HepG2 (cell line): ENCODE measurements around the gene TMCO4. TPM values are rescaled to one million over a fixed set of nuclear protein-coding genes. Genes with fewer than 3 reads are reported as not detected.
A peak's percentile ranks its signal among the peaks of the same experiment; 100 is the strongest.

Experiments used
- HOXA5 ChIP-seq: sonication (generic); formaldehyde crosslinking; IDR thresholded peaks from 2 replicates; pipeline ENCODE4 v1.4.0; 2020; ENCODE audit warnings: missing genetic modification reagents
- MAF1 ChIP-seq: sonication (generic); formaldehyde crosslinking; IDR thresholded peaks from 2 replicates; pipeline ENCODE4 v1.5.0; 2020; ENCODE audit warnings: missing genetic modification reagents, borderline replicate concordance
- NFRKB ChIP-seq: fragments of 450-650 bp; IDR thresholded peaks from 2 replicates; pipeline ENCODE4 v1.6.1; 2017
- NR2F1 ChIP-seq, 2 experiments: fragments of 450-650 bp in 1 of 2; formaldehyde crosslinking in 1 of 2; IDR thresholded peaks; 2 replicates each; pipeline versions ENCODE4 v1.5.0 to v1.6.1; 2016 to 2020; ENCODE audit warnings: mild to moderate bottlenecking in 1 of 2, missing compliant biosample characterization in 1 of 2, missing genetic modification reagents in 1 of 2, moderate library complexity in 1 of 2
- POLR2AphosphoS2 ChIP-seq: IDR thresholded peaks from 2 replicates; pipeline ENCODE4 v1.6.1; 2011; ENCODE audit warnings: low read depth, low read length, improper control_type of control experiment
- SP4 ChIP-seq: sonication (generic); formaldehyde crosslinking; IDR thresholded peaks from 2 replicates; pipeline ENCODE4 v1.8.1; 2023; ENCODE audit warnings: mild to moderate bottlenecking, missing genetic modification reagents
- TEAD2 ChIP-seq: sonication (generic); formaldehyde crosslinking; IDR thresholded peaks from 2 replicates; pipeline ENCODE4 v1.9.0; 2021; ENCODE audit warnings: missing genetic modification reagents
- ZNF598 ChIP-seq: sonication (generic); formaldehyde crosslinking; IDR thresholded peaks from 2 replicates; pipeline ENCODE4 v1.5.1; 2020; ENCODE audit warnings: mild to moderate bottlenecking, missing genetic modification reagents, borderline replicate concordance
- ZNF746 ChIP-seq: sonication (generic); formaldehyde crosslinking; IDR thresholded peaks from 2 replicates; pipeline ENCODE4 v1.8.0; 2022; ENCODE audit warnings: mild to moderate bottlenecking, missing genetic modification reagents
- polyA plus RNA-seq, 8 experiments: library from polyadenylated mRNA; depleted of rRNA in 3 of 8; stranded (reverse) in 7 of 8; unstranded in 1 of 8; fragments of >200 nt; fragmentation: Illumina TruSeq in 4 of 8; extraction: Trizol in 4 of 8; gene quantifications; 2 replicates each; pipeline versions ENCODE4 v1.2.1 to v1.2.3, GENCODE V29; 2011 to 2016; ENCODE audit warnings: low read depth in 4 of 8, missing spikeins in 1 of 8, mixed read lengths in 1 of 8; ENCODE audit not compliant: insufficient read depth in 1 of 8
- total RNA-seq, 5 experiments: library from RNA; depleted of rRNA; stranded (reverse); fragments of >200 nt; fragmentation: Illumina TruSeq; extraction: Trizol; gene quantifications; 2 replicates each; pipeline ENCODE4 v1.2.3, GENCODE V29; 2016; ENCODE audit warnings: low read depth in 1 of 5
- TF ChIP-seq, protein P1 (sequence below): sonication (generic); formaldehyde crosslinking; conservative IDR thresholded peaks from 2 replicates; pipeline ENCODE4 v1.4.0; 2020; ENCODE audit warnings: missing genetic modification reagents
- TF ChIP-seq, protein P2 (sequence below): sonication (generic); formaldehyde crosslinking; IDR thresholded peaks from 2 replicates; pipeline ENCODE4 v1.5.0; 2020; ENCODE audit warnings: missing genetic modification reagents
- TF ChIP-seq, protein P3 (sequence below): sonication (generic); formaldehyde crosslinking; IDR thresholded peaks from 2 replicates; pipeline ENCODE4 v1.8.0; 2022; ENCODE audit warnings: missing genetic modification reagents, mild to moderate bottlenecking, inconsistent platforms, borderline replicate concordance
- TF ChIP-seq, protein P4 (sequence below): sonication (generic); formaldehyde crosslinking; IDR thresholded peaks from 2 replicates; pipeline ENCODE4 v1.4.0; 2020; ENCODE audit warnings: mild to moderate bottlenecking, missing genetic modification reagents

Gene TMCO4
- total and polyA plus RNA-seq, 2 of the 13 experiments (the other 11 are each of a cell fraction or from before 2014, with no cell fraction given) = 2.1 to 4.1 TPM

DNA sequence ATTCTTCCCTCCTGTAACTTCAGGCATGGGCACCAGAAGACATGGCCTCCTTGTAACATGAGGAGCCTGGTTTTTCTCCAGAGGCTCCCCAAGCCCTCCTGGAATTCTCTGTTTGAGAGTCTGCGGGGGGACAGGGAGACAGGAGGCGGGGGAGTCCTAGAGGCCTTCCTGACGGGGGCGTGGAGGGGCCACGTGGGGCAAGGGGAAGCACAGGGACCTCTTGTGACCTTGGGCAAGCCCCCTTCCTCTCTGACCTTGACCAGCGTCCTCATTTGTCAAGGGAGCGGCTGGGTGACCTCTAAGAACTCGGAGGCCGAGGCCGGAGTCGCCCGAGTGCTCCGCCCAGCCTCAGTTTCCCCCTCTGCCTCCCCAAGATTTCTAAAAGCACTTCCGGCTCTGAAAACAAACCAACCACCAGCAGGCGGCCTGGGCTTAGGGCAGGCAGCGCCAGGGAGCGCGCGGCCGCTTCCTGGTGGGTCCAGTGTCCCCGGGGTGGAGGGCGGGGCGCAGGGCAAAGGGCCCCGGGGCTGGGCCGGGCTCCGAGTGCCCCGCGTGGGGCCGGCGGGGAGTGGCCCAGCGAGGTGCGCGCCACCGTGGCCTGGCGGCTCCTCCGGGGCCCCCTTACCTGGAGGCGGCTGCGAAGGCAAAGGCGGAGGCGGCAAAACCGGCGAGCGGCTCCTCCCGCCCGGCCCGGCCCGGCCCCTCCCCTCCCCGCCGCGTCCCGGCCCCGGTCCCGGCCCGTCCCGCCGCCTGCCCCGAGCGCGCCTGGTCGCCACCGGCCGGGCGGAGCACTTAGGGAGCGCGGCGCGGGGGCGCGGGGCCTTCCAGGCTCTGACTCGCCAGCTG is at the start of gene TMCO4 (continued):
- TF ChIP-seq, protein P1, sequence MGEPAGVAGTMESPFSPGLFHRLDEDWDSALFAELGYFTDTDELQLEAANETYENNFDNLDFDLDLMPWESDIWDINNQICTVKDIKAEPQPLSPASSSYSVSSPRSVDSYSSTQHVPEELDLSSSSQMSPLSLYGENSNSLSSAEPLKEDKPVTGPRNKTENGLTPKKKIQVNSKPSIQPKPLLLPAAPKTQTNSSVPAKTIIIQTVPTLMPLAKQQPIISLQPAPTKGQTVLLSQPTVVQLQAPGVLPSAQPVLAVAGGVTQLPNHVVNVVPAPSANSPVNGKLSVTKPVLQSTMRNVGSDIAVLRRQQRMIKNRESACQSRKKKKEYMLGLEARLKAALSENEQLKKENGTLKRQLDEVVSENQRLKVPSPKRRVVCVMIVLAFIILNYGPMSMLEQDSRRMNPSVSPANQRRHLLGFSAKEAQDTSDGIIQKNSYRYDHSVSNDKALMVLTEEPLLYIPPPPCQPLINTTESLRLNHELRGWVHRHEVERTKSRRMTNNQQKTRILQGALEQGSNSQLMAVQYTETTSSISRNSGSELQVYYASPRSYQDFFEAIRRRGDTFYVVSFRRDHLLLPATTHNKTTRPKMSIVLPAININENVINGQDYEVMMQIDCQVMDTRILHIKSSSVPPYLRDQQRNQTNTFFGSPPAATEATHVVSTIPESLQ (CRISPR knock-in tag) = no peak
- TF ChIP-seq POLR2AphosphoS2 (no peak), MAF1 (CRISPR knock-in tag) (no peak), NR2F1 (CRISPR knock-in tag; IDR thresholded peaks at IDR 0.05) (0 out of 4 replicates have a peak, but pooled peaks of 1 of the 2 experiments have one; percentile 21), HOXA5 (no peak), TEAD2 (CRISPR knock-in tag) (no peak), ZNF598 (CRISPR knock-in tag) (no peak), NFRKB (no peak), ZNF746 (no peak), SP4 (CRISPR knock-in tag) (no peak)
- TF ChIP-seq, protein P2, sequence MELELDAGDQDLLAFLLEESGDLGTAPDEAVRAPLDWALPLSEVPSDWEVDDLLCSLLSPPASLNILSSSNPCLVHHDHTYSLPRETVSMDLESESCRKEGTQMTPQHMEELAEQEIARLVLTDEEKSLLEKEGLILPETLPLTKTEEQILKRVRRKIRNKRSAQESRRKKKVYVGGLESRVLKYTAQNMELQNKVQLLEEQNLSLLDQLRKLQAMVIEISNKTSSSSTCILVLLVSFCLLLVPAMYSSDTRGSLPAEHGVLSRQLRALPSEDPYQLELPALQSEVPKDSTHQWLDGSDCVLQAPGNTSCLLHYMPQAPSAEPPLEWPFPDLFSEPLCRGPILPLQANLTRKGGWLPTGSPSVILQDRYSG (CRISPR knock-in tag) = no peak
- TF ChIP-seq, protein P3, sequence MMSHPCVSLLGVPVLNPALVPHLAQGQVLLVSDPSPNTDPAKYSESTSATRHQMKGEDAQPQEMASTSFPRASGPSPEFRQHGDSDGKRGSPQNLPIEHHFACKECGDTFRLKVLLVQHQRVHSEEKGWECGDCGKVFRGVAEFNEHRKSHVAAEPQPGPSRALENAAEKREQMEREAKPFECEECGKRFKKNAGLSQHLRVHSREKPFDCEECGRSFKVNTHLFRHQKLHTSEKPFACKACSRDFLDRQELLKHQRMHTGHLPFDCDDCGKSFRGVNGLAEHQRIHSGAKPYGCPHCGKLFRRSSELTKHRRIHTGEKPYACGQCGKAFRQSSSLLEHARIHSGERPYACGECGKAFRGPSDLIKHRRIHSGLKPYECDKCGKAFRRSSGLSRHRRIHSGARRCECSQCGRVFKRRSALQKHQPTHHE (CRISPR knock-in tag) = no peak
- TF ChIP-seq, protein P4, sequence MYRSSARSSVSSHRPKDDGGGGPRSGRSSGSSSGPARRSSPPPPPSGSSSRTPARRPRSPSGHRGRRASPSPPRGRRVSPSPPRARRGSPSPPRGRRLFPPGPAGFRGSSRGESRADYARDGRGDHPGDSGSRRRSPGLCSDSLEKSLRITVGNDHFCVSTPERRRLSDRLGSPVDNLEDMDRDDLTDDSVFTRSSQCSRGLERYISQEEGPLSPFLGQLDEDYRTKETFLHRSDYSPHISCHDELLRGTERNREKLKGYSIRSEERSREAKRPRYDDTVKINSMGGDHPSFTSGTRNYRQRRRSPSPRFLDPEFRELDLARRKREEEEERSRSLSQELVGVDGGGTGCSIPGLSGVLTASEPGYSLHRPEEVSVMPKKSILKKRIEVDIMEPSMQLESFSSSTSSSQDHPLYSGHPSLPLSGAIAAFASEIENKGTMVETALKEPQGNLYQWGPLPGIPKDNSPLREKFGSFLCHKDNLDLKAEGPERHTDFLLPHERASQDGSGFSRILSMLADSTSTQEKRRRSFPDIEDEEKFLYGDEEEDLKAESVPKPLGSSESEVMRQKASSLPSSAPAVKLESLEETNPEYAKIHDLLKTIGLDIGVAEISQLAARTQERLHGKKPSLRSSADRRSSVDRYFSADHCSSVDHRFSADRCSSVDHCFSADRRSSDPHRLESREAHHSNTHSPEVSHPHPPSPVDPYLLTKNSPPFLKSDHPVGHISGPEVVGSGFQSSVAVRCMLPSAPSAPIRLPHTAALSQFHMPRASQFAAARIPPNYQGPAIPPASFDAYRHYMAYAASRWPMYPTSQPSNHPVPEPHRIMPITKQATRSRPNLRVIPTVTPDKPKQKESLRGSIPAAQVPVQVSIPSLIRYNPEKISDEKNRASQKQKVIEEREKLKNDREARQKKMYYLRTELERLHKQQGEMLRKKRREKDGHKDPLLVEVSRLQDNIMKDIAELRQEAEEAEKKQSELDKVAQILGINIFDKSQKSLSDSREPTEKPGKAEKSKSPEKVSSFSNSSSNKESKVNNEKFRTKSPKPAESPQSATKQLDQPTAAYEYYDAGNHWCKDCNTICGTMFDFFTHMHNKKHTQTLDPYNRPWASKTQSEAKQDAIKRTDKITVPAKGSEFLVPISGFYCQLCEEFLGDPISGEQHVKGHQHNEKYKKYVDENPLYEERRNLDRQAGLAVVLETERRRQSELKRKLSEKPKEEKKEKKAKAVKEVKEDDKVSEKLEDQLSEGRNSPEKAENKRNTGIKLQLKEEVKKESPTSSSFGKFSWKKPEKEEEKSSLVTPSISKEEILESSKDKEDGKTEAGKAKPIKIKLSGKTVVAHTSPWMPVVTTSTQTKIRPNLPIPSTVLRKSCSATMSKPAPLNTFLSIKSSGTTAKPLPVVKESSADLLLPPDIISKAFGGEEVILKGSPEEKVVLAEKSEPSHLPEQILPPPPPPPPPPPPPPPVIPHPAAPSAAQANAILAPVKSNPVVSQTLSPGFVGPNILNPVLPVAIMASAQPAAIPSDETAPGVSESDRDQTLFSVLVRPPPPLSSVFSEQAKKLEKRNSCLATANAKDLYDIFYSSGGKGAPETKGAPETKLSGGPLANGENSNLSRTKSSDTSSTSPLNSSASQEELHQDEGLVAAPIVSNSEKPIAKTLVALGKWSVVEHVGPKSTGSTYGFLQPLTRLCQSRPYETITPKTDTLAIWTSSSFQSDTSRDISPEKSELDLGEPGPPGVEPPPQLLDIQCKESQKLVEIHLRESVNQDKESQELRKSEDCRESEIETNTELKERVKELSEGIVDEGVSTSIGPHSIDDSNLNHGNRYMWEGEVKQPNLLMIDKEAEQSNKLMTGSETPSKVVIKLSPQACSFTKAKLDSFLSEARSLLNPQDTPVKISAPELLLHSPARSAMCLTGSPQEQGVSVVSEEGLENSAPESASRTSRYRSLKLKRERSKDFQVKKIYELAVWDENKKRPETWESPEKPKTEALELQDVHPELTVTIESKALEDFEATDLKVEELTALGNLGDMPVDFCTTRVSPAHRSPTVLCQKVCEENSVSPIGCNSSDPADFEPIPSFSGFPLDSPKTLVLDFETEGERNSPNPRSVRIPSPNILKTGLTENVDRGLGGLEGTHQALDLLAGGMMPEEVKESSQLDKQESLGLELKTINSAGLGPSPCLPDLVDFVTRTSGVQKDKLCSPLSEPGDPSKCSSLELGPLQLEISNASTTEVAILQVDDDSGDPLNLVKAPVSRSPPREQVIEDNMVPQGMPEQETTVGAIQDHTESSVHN (CRISPR knock-in tag) = no peak
